H1 (cell line): ENCODE results near the gene HDAC2. TPM values are rescaled to one million over a fixed set of nuclear protein-coding genes. Genes with fewer than 3 reads are reported as not detected.

Experiments
- CTCF ChIA-PET: fragments of 300-600 bp; sonication (Branson Sonifier 250); formaldehyde crosslinking; loops from one replicate; lab custom pipeline; 2021; ENCODE audit not compliant: partially characterized antibody; lab: Charles Lee
- POLR2A ChIA-PET: fragments of 300-600 bp; sonication (Branson Sonifier 250); formaldehyde crosslinking; loops from one replicate; lab custom pipeline; 2021; ENCODE audit warnings: inconsistent platforms; ENCODE audit not compliant: partially characterized antibody; lab: Charles Lee
- DNase-seq, 2 experiments: peaks; one replicate each; pipeline versions ENCODE4 v3.0.0 to v3.0.0-alpha.2; 2010 to 2022; ENCODE audit warnings: low spot score in 2 of 2, low read depth in 1 of 2, mixed read lengths in 1 of 2
- FAIRE-seq: peaks from 2 replicates; lab custom pipeline; 2011; peaks lifted over from hg19 to GRCh38; lab: Jason Lieb, UNC
- H2AFZ ChIP-seq: 2 replicates; pipeline ENCODE4 v1.8.1; 2012; ENCODE audit warnings: low read length, inconsistent platforms
- H2AK5ac ChIP-seq: 2 replicates; pipeline ENCODE4 v1.6.1; 2013; ENCODE audit warnings: low read depth, low read length
- H2BK120ac ChIP-seq: replicated peaks from 2 replicates; pipeline ENCODE3; 2013; ENCODE audit warnings: low read depth, low read length, inconsistent platforms
- H2BK12ac ChIP-seq: 2 replicates; pipeline ENCODE4 v1.6.1; 2013; ENCODE audit warnings: low read depth, low read length
- H2BK15ac ChIP-seq: 2 replicates; pipeline ENCODE4 v1.6.1; 2013; ENCODE audit warnings: low read length
- H2BK20ac ChIP-seq: 2 replicates; pipeline ENCODE4 v1.6.1; 2013; ENCODE audit warnings: low read length
- H2BK5ac ChIP-seq: 2 replicates; pipeline ENCODE4 v1.6.1; 2013; ENCODE audit warnings: low read depth, low read length
- H3K14ac ChIP-seq: 2 replicates; pipeline ENCODE4 v1.6.1; 2013; ENCODE audit warnings: inconsistent platforms; ENCODE audit not compliant: insufficient read length
- H3K18ac ChIP-seq: 2 replicates; pipeline ENCODE4 v1.6.1; 2013; ENCODE audit warnings: low read length; ENCODE audit errors: extremely low read depth
- H3K23ac ChIP-seq: 2 replicates; pipeline ENCODE4 v1.6.1; 2013; ENCODE audit warnings: inconsistent platforms; ENCODE audit not compliant: insufficient read length
- H3K23me2 ChIP-seq: 2 replicates; pipeline ENCODE4 v1.6.1; 2013; ENCODE audit warnings: low read depth, low read length
- H3K27ac ChIP-seq: 2 replicates; pipeline ENCODE4 v1.6.1; 2011; ENCODE audit warnings: low read depth, low read length, inconsistent platforms
- H3K27me3 ChIP-seq, 4 experiments: replicated peaks in 1 of 4; 1 replicate in 1 of 4; 2 replicates in 3 of 4; pipeline versions ENCODE4 v1.6.1 to v1.8.1; 2011 to 2013; ENCODE audit warnings: low read length in 3 of 4, mild to moderate bottlenecking in 3 of 4, inconsistent platforms in 2 of 4, mixed read lengths in 2 of 4, moderate library complexity in 1 of 4; ENCODE audit not compliant: control insufficient read depth in 3 of 4, insufficient read depth in 3 of 4; ENCODE audit errors: extremely low read depth in 1 of 4
- H3K36me3 ChIP-seq, 4 experiments: 2 replicates each; pipeline versions ENCODE4 v1.6.1 to v1.8.1; 2011 to 2013; ENCODE audit warnings: mild to moderate bottlenecking in 4 of 4, low read length in 3 of 4, moderate library complexity in 2 of 4, control low read depth in 1 of 4, inconsistent platforms in 1 of 4; ENCODE audit not compliant: insufficient read depth in 4 of 4, control insufficient read depth in 2 of 4
- H3K4ac ChIP-seq: replicated peaks from 2 replicates; pipeline ENCODE3; 2013; ENCODE audit warnings: low read length, low read depth, mixed read lengths, inconsistent platforms; ENCODE audit not compliant: insufficient read length
- H3K4me1 ChIP-seq, 4 experiments: replicated peaks in 1 of 4; 1 replicate in 1 of 4; 2 replicates in 3 of 4; pipeline versions ENCODE4 v1.6.1 to v1.8.1; 2011 to 2013; ENCODE audit warnings: low read length in 3 of 4, inconsistent platforms in 2 of 4, mixed read lengths in 1 of 4; ENCODE audit not compliant: insufficient read depth in 4 of 4, control insufficient read depth in 3 of 4
- H3K4me2 ChIP-seq, 2 experiments: 2 replicates each; pipeline versions ENCODE4 v1.6.1 to v1.8.1; 2011 to 2013; ENCODE audit warnings: low read depth in 2 of 2, low read length in 2 of 2, control low read depth in 1 of 2, inconsistent platforms in 1 of 2, mild to moderate bottlenecking in 1 of 2; ENCODE audit not compliant: insufficient read depth in 1 of 2
- H3K4me3 ChIP-seq, 4 experiments: fragments of 200-600, 300-600 bp in 1 of 4; sonication (generic), shearing (Covaris generic), sonication (Bioruptor Twin) in 1 of 4; 2 replicates each; pipeline versions ENCODE4 v1.5.1 to v1.8.1; 2011 to 2016; ENCODE audit warnings: low read length in 4 of 4, low read depth in 3 of 4, control low read depth in 2 of 4, inconsistent platforms in 2 of 4, mild to moderate bottlenecking in 2 of 4, mixed read lengths in 1 of 4, moderate library complexity in 1 of 4; ENCODE audit not compliant: insufficient read depth in 2 of 4; ENCODE audit errors: extremely low read depth in 1 of 4
- H3K56ac ChIP-seq: replicated peaks from 2 replicates; pipeline ENCODE3; 2013; ENCODE audit warnings: low read depth, mild to moderate bottlenecking, mixed read lengths, low read length, inconsistent platforms; ENCODE audit not compliant: insufficient read length
- H3K79me1 ChIP-seq: 2 replicates; pipeline ENCODE4 v1.6.1; 2013; ENCODE audit warnings: low read depth, low read length, control low read depth
- H3K79me2 ChIP-seq, 2 experiments: 2 replicates each; pipeline versions ENCODE4 v1.6.1 to v1.8.1; 2012 to 2013; ENCODE audit warnings: low read length in 2 of 2, mild to moderate bottlenecking in 2 of 2, inconsistent platforms in 1 of 2; ENCODE audit not compliant: insufficient read depth in 2 of 2, control insufficient read depth in 1 of 2
- H3K9ac ChIP-seq, 4 experiments: replicated peaks in 1 of 4; 1 replicate in 1 of 4; 2 replicates in 3 of 4; pipeline versions ENCODE4 v1.6.1 to v1.8.1; 2011 to 2013; ENCODE audit warnings: low read depth in 3 of 4, low read length in 3 of 4, control low read depth in 2 of 4, mild to moderate bottlenecking in 2 of 4, moderate library complexity in 2 of 4, inconsistent platforms in 1 of 4; ENCODE audit errors: extremely low read depth in 1 of 4
- H3K9me3 ChIP-seq, 2 experiments: 2 replicates each; pipeline versions ENCODE4 v1.6.1 to v1.8.1; 2012 to 2013; ENCODE audit warnings: mild to moderate bottlenecking in 2 of 2, moderate library complexity in 2 of 2, control low read depth in 1 of 2, inconsistent platforms in 1 of 2, low read depth in 1 of 2, low read length in 1 of 2, mixed read lengths in 1 of 2; ENCODE audit not compliant: insufficient read depth in 2 of 2
- H4K20me1 ChIP-seq, 2 experiments: replicated peaks in 1 of 2; 2 replicates each; pipeline versions ENCODE3 to v1.8.1; 2011 to 2013; ENCODE audit warnings: inconsistent platforms in 2 of 2, low read length in 2 of 2, mild to moderate bottlenecking in 1 of 2; ENCODE audit not compliant: insufficient read depth in 2 of 2, control insufficient read depth in 1 of 2
- H4K5ac ChIP-seq: 2 replicates; pipeline ENCODE4 v1.6.1; 2013; ENCODE audit warnings: low read length, low read depth, mixed read lengths, inconsistent platforms; ENCODE audit not compliant: insufficient read length
- H4K8ac ChIP-seq: 2 replicates; pipeline ENCODE4 v1.8.0; 2013; ENCODE audit warnings: mild to moderate bottlenecking, moderate library complexity, low read length, inconsistent platforms; ENCODE audit not compliant: insufficient read depth; ENCODE audit errors: extremely low read depth
- H4K91ac ChIP-seq: replicated peaks from 2 replicates; pipeline ENCODE3; 2013; ENCODE audit warnings: low read length, mixed read lengths, inconsistent platforms; ENCODE audit not compliant: insufficient read length
- KDM5A ChIP-seq: fragments of 200-600 bp; IDR thresholded peaks from 2 replicates; pipeline ENCODE4 v1.7.1; 2012; ENCODE audit warnings: mild to moderate bottlenecking, low read length, inconsistent platforms, mixed read lengths
- RBBP5 ChIP-seq: IDR thresholded peaks from 2 replicates; pipeline ENCODE4 v1.7.1; 2012; ENCODE audit warnings: low read depth, mild to moderate bottlenecking, inconsistent platforms, low read length, moderate library complexity, borderline replicate concordance
- WGBS, 2 experiments: shearing (Covaris generic) in 1 of 2; methylation state at CpG; one replicate each; pipeline versions ENCODE4 v1.1.6 to v1.1.7; 2013 to 2015; ENCODE audit warnings: low lambda C conversion rate in 2 of 2, mixed read lengths in 2 of 2, inconsistent platforms in 1 of 2, low coverage in 1 of 2, missing lambda C conversion rate in 1 of 2; ENCODE audit not compliant: insufficient replicate concordance in 2 of 2, insufficient coverage in 1 of 2, insufficient read length in 1 of 2; ENCODE audit errors: extremely low coverage in 1 of 2, missing lambda C conversion rate in 1 of 2; 5-methylcytosine and 5-hydroxymethylcytosine counted together
- polyA plus RNA-seq, 7 experiments: library from polyadenylated mRNA; depleted of rRNA in 3 of 7; stranded (reverse) in 5 of 7; unstranded in 2 of 7; fragments of >200 nt in 5 of 7; fragments of 200-250 nt in 2 of 7; gene quantifications; 1 replicate in 5 of 7; 2 replicates in 1 of 7; 4 replicates in 1 of 7; pipeline versions ENCODE4 v1.2.1 to v1.2.3, GENCODE V29; 2011 to 2013; ENCODE audit warnings: missing spikeins in 2 of 7, mixed read lengths in 2 of 7
- total RNA-seq: library from RNA; stranded (reverse); fragmentation: NEBNext Ultra II Directional; extraction: Animal tissue kit (Norgen Biotek cat#: 25700); gene quantifications from 2 replicates; pipeline ENCODE4 v1.2.1, GENCODE V29; 2021

HDAC2 gene
- total and polyA plus RNA-seq, 2 of the 8 experiments (the other 6 are each of a cell fraction or from before 2014, with no cell fraction given) = 323 to 374 TPM

GRCh38 chr6:114000069-114000468 is 29.1 kb upstream of the HDAC2 start:
- FAIRE-seq = no peak
- no peaks in the 10 kb centered on the region for H3K36me3 ChIP-seq
- H3K56ac ChIP-seq = no peak overlapping the region
- no peak overlapping the region for H3K4me2 ChIP-seq
- no peaks in the 10 kb centered on the region; the same call in 1 of the 2 replicates for H3K23me2 ChIP-seq
- H4K20me1 ChIP-seq = no peaks in the 10 kb centered on the region
- no peak for DNase-seq
- no peaks in the 10 kb centered on the region; a peak in 1 of 4 replicates for H3K9me3 ChIP-seq
- no peak overlapping the region for H3K4ac ChIP-seq
- H2BK15ac ChIP-seq = no peak overlapping the region
- H3K79me1 ChIP-seq = no peaks in the 10 kb centered on the region
- H2BK20ac ChIP-seq = no peak overlapping the region
- no peak overlapping the region for H3K18ac ChIP-seq
- H2BK5ac ChIP-seq = no peak overlapping the region
- no peaks in the 10 kb centered on the region for H3K27me3 ChIP-seq
- no peak overlapping the region for H3K23ac ChIP-seq
- 93% methylated on average over 2 of the region's 2 CpGs; no CpG with 5 or more reads in 1 of the 2 experiments for WGBS, 2 experiments
- CTCF ChIA-PET = interaction anchor here (0.7 to 0.9 kb wide), 2 partner anchors 104 to 108 kb away, joined by 3 read pairs; no protein-coding TSS in a partner anchor
- TF ChIP-seq KDM5A (no peak), RBBP5 (no peak)
- H4K91ac ChIP-seq = no peak overlapping the region
- peaks cover 0 to 7% (median 2%) of the 10 kb centered on the region in 4 experiments; a peak in 3 of 7 replicates for H3K4me1 ChIP-seq
- no peak overlapping the region for H4K5ac ChIP-seq
- H3K9ac ChIP-seq = no peak overlapping the region
- H2AK5ac ChIP-seq = no peak overlapping the region
- no peak overlapping the region for H2BK120ac ChIP-seq
- no peaks in the 10 kb centered on the region for H3K79me2 ChIP-seq
- no peak overlapping the region for H4K8ac ChIP-seq
- H3K4me3 ChIP-seq = no peak overlapping the region
- H2AFZ ChIP-seq = no peak overlapping the region
- H3K14ac ChIP-seq = no peak overlapping the region
- H3K27ac ChIP-seq = no peak overlapping the region
- POLR2A ChIA-PET = interaction anchor here (0.5 kb wide), 1 partner anchor 29 kb away, joined by 3 read pairs; the partner anchor contains the start of gene HDAC2
- H2BK12ac ChIP-seq = no peak overlapping the region
